GM23248 (cell line): Measurements from ENCODE around the gene ANKS1B.

Experiments used
- EZH2 ChIP-seq: fragments of 200-600 bp; sonication (generic); IDR thresholded peaks from 2 replicates; pipeline ENCODE4 v1.6.1; 2018; ENCODE audit warnings: antibody characterized with exemption, mild to moderate bottlenecking; ENCODE audit not compliant: insufficient read depth, poor library complexity, severe bottlenecking
- EZH2phosphoT487 ChIP-seq: fragments of 200-600 bp; sonication (generic); IDR thresholded peaks from 2 replicates; pipeline ENCODE4 v1.6.1; 2018; ENCODE audit warnings: antibody characterized with exemption, moderate library complexity, mild to moderate bottlenecking, low read depth; ENCODE audit not compliant: insufficient read depth

DNA sequence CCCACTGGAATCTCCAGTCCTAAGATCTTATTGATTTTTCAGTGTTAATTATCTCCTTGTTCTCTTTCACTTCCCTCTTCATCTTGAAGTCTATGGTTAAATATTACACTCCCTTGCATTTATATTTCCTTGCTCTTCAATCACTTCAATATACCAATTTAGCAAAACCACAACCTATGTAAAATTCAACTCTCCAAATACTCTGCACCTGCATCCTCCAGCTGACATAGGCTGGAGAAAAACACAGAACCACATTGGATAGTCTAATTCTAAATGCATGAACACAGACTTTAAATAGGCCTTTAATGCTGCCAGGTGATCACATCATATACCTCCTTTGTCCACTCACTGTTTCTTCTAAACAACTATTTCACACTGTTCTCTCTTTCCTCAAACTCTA is 591.0 kb downstream of the ANKS1B start:
- TF ChIP-seq EZH2 (no peak), EZH2phosphoT487 (no peak)
